ENCODE measurements around the gene ADPRHL1.

The ADPRHL1 gene

GRCh38 chr13:113355621-113356020 is 97.7 kb downstream of the ADPRHL1 start:
- Histone ChIP-seq H3K4me1 (ENCODE audit: control insufficient read depth in 1 of 2, insufficient read depth in 2 of 2, low read length in 2 of 2) (no peaks in the 10 kb centered on the region), H3K4me2 (ENCODE audit: low read length) (no peak overlapping the region), H2BK120ac (ENCODE audit: insufficient read depth, low read length, poor library complexity) (no peak overlapping the region), H4K8ac (ENCODE audit: low read depth, low read length) (no peak overlapping the region), H3K4ac (ENCODE audit: low read depth, low read length) (no peak overlapping the region), H2AK5ac (ENCODE audit: low read length) (no peak overlapping the region), H3K4me3 (ENCODE audit: low read depth, low read length) (no peak overlapping the region), H4K12ac (ENCODE audit: low read depth, low read length) (no peak overlapping the region), H3K9me3 (ENCODE audit: insufficient read depth, low read depth, low read length) (no peaks in the 10 kb centered on the region), H4K91ac (ENCODE audit: low read depth, low read length) (no peak overlapping the region), H3K23ac (ENCODE audit: low read length) (no peak overlapping the region), H2BK5ac (ENCODE audit: low read depth, low read length, poor library complexity) (no peak overlapping the region), H2BK12ac (ENCODE audit: low read length) (no peak overlapping the region), H3K27me3 (ENCODE audit: insufficient read depth, low read length) (no peaks in the 10 kb centered on the region), H3K9ac (ENCODE audit: low read length) (no peak overlapping the region), H3K36me3 (ENCODE audit: control insufficient read depth in 1 of 2, insufficient read depth in 2 of 2, low read length in 2 of 2) (no peaks in the 10 kb centered on the region), H3K14ac (ENCODE audit: low read length) (no peak overlapping the region), H3K79me2 (ENCODE audit: control insufficient read depth, insufficient read depth, low read length, poor library complexity) (no peaks in the 10 kb centered on the region), H3K79me1 (ENCODE audit: low read length) (no peaks in the 10 kb centered on the region), H2AFZ (ENCODE audit: insufficient read depth, low read length, poor library complexity) (no peak overlapping the region), H3K27ac (ENCODE audit: low read depth, low read length) (no peak overlapping the region), H3K18ac (ENCODE audit: low read length) (no peak overlapping the region)
- no peak for DNase-seq
- WGBS (ENCODE audit: extremely low coverage, insufficient coverage, insufficient read length): no CpG with 5 or more reads among the region's 10 CpGs

GRCh38 chr13:113354831-113355610 is 98.3 kb downstream of the ADPRHL1 start:
- no peak overlapping the region for H3K27ac ChIP-seq (ENCODE audit: low read depth, low read length)
- H3K27me3 ChIP-seq (ENCODE audit: insufficient read depth, low read length): no peaks in the 10 kb centered on the region
- no peak overlapping the region for H3K4me2 ChIP-seq (ENCODE audit: low read length)
- no peak overlapping the region for H2BK120ac ChIP-seq (ENCODE audit: insufficient read depth, low read length, poor library complexity)
- H3K18ac ChIP-seq (ENCODE audit: low read length): no peak overlapping the region
- H3K9ac ChIP-seq (ENCODE audit: low read length): no peak overlapping the region
- H4K8ac ChIP-seq (ENCODE audit: low read depth, low read length): no peak overlapping the region
- no peak overlapping the region for H3K4me3 ChIP-seq (ENCODE audit: low read depth, low read length)
- H4K12ac ChIP-seq (ENCODE audit: low read depth, low read length): no peak overlapping the region
- H3K36me3 ChIP-seq (ENCODE audit: control insufficient read depth in 1 of 2, insufficient read depth in 2 of 2, low read length in 2 of 2): no peaks in the 10 kb centered on the region
- no peaks in the 10 kb centered on the region for H3K79me2 ChIP-seq (ENCODE audit: control insufficient read depth, insufficient read depth, low read length, poor library complexity)
- H3K4ac ChIP-seq (ENCODE audit: low read depth, low read length): no peak overlapping the region
- H3K4me1 ChIP-seq (ENCODE audit: control insufficient read depth in 1 of 2, insufficient read depth in 2 of 2, low read length in 2 of 2): no peaks in the 10 kb centered on the region
- peaks cover 3% of the 10 kb centered on the region for H3K9me3 ChIP-seq (ENCODE audit: insufficient read depth, low read depth, low read length)
- DNase-seq: no peak
- H4K91ac ChIP-seq (ENCODE audit: low read depth, low read length): no peak overlapping the region
- H3K79me1 ChIP-seq (ENCODE audit: low read length): no peaks in the 10 kb centered on the region
- no peak overlapping the region for H2AFZ ChIP-seq (ENCODE audit: insufficient read depth, low read length, poor library complexity)
- no peak overlapping the region for H2AK5ac ChIP-seq (ENCODE audit: low read length)
- H3K14ac ChIP-seq (ENCODE audit: low read length): no peak overlapping the region
- H3K23ac ChIP-seq (ENCODE audit: low read length): no peak overlapping the region
- H2BK12ac ChIP-seq (ENCODE audit: low read length): no peak overlapping the region
- no CpG with 5 or more reads among the region's 41 CpGs for WGBS (ENCODE audit: extremely low coverage, insufficient coverage, insufficient read length)
- H2BK5ac ChIP-seq (ENCODE audit: low read depth, low read length, poor library complexity): no peak overlapping the region

- no peak overlapping the region for H3K14ac ChIP-seq (ENCODE audit: low read length)
- no peak overlapping the region for H3K4me3 ChIP-seq (ENCODE audit: low read depth, low read length)
- no peak overlapping the region for H4K91ac ChIP-seq (ENCODE audit: low read depth, low read length)
- no peak overlapping the region for H2BK5ac ChIP-seq (ENCODE audit: low read depth, low read length, poor library complexity)
- H2BK120ac ChIP-seq (ENCODE audit: insufficient read depth, low read length, poor library complexity): no peak overlapping the region
- no peak overlapping the region for H2AK5ac ChIP-seq (ENCODE audit: low read length)
- H3K4ac ChIP-seq (ENCODE audit: low read depth, low read length): no peak overlapping the region
- peaks cover 0 to 5% of the 10 kb centered on the region in 2 experiments for H3K4me1 ChIP-seq (ENCODE audit: control insufficient read depth in 1 of 2, insufficient read depth in 2 of 2, low read length in 2 of 2)
- DNase-seq: no peak
- no peaks in the 10 kb centered on the region for H3K79me1 ChIP-seq (ENCODE audit: low read length)
- WGBS (ENCODE audit: extremely low coverage, insufficient coverage, insufficient read length): no CpG with 5 or more reads among the region's 12 CpGs
- H3K9ac ChIP-seq (ENCODE audit: low read length): no peak overlapping the region
- H2AFZ ChIP-seq (ENCODE audit: insufficient read depth, low read length, poor library complexity): no peak overlapping the region
- H3K23ac ChIP-seq (ENCODE audit: low read length): no peak overlapping the region
- H2BK12ac ChIP-seq (ENCODE audit: low read length): no peak overlapping the region
- no peaks in the 10 kb centered on the region for H3K79me2 ChIP-seq (ENCODE audit: control insufficient read depth, insufficient read depth, low read length, poor library complexity)
- H3K9me3 ChIP-seq (ENCODE audit: insufficient read depth, low read depth, low read length): peaks cover 5% of the 10 kb centered on the region
- no peak overlapping the region for H3K27ac ChIP-seq (ENCODE audit: low read depth, low read length)
- no peak overlapping the region for H3K18ac ChIP-seq (ENCODE audit: low read length)
- H4K8ac ChIP-seq (ENCODE audit: low read depth, low read length): no peak overlapping the region
- H3K36me3 ChIP-seq (ENCODE audit: control insufficient read depth in 1 of 2, insufficient read depth in 2 of 2, low read length in 2 of 2): peaks cover 3 to 6% of the 10 kb centered on the region in 2 experiments
- no peak overlapping the region for H4K12ac ChIP-seq (ENCODE audit: low read depth, low read length)
- no peak overlapping the region for H3K4me2 ChIP-seq (ENCODE audit: low read length)
- no peaks in the 10 kb centered on the region for H3K27me3 ChIP-seq (ENCODE audit: insufficient read depth, low read length)
These were observed 100.0 kb downstream of the ADPRHL1 start for GRCh38 chr13:113353254-113353653.

GRCh38 chr13:113351514-113352026 is 101.7 kb downstream of the ADPRHL1 start:
- Histone ChIP-seq H3K18ac (ENCODE audit: low read length) (no peak overlapping the region), H3K79me1 (ENCODE audit: low read length) (no peaks in the 10 kb centered on the region), H3K4me3 (ENCODE audit: low read depth, low read length) (no peak overlapping the region), H3K9me3 (ENCODE audit: insufficient read depth, low read depth, low read length) (peaks cover 15% of the 10 kb centered on the region), H2BK5ac (ENCODE audit: low read depth, low read length, poor library complexity) (no peak overlapping the region), H3K79me2 (ENCODE audit: control insufficient read depth, insufficient read depth, low read length, poor library complexity) (no peaks in the 10 kb centered on the region), H3K9ac (ENCODE audit: low read length) (no peak overlapping the region), H2AFZ (ENCODE audit: insufficient read depth, low read length, poor library complexity) (no peak overlapping the region), H3K4ac (ENCODE audit: low read depth, low read length) (no peak overlapping the region), H4K8ac (ENCODE audit: low read depth, low read length) (no peak overlapping the region), H3K23ac (ENCODE audit: low read length) (no peak overlapping the region), H3K4me2 (ENCODE audit: low read length) (no peak overlapping the region), H2BK120ac (ENCODE audit: insufficient read depth, low read length, poor library complexity) (no peak overlapping the region), H2AK5ac (ENCODE audit: low read length) (no peak overlapping the region), H2BK12ac (ENCODE audit: low read length) (no peak overlapping the region), H3K27me3 (ENCODE audit: insufficient read depth, low read length) (no peaks in the 10 kb centered on the region), H3K36me3 (ENCODE audit: control insufficient read depth in 1 of 2, insufficient read depth in 2 of 2, low read length in 2 of 2) (peaks cover 4 to 9% of the 10 kb centered on the region in 2 experiments), H4K91ac (ENCODE audit: low read depth, low read length) (no peak overlapping the region), H3K14ac (ENCODE audit: low read length) (no peak overlapping the region), H3K27ac (ENCODE audit: low read depth, low read length) (no peak overlapping the region), H3K4me1 (ENCODE audit: control insufficient read depth in 1 of 2, insufficient read depth in 2 of 2, low read length in 2 of 2) (peaks cover 0 to 5% of the 10 kb centered on the region in 2 experiments), H4K12ac (ENCODE audit: low read depth, low read length) (no peak overlapping the region)
- DNase-seq: no peak
- WGBS (ENCODE audit: extremely low coverage, insufficient coverage, insufficient read length): no CpG with 5 or more reads among the region's 17 CpGs

Measured in trophoblast cell (in vitro differentiated cells and primary cell).